Brain microvascular endothelial cell (primary cell): Measurements from ENCODE around the gene CABP5.

Experiments
- DNase-seq: peaks from one replicate; pipeline ENCODE4 v3.0.0-alpha.2; 2020
- H3K27ac ChIP-seq: fragments of 250-450 bp; sonication (Bioruptor Pico); 2 replicates; pipeline ENCODE4 v1.5.1; 2020; ENCODE audit warnings: mild to moderate bottlenecking, moderate library complexity
- H3K27me3 ChIP-seq: fragments of 250-450 bp; sonication (Bioruptor Pico); replicated peaks from 2 replicates; pipeline ENCODE4 v1.5.1; 2020; ENCODE audit warnings: mild to moderate bottlenecking
- H3K36me3 ChIP-seq: fragments of 250-450 bp; sonication (Bioruptor Pico); replicated peaks from 2 replicates; pipeline ENCODE4 v1.5.1; 2020; ENCODE audit warnings: mild to moderate bottlenecking
- H3K4me3 ChIP-seq: 2 replicates; pipeline ENCODE4 v1.5.1; 2011; ENCODE audit warnings: low read depth, mild to moderate bottlenecking, control low read depth, low read length, moderate library complexity
- CTCF ChIP-seq: IDR thresholded peaks from 2 replicates; pipeline ENCODE4 v1.5.1; 2011; ENCODE audit warnings: low read depth, mild to moderate bottlenecking, moderate library complexity, low read length, control low read depth, inconsistent platforms; ENCODE audit errors: missing control alignments
- in situ Hi-C: cut with HindIII; loops from 2 replicates; pipeline ENCODE4 v1.10.0; 2017; ENCODE audit warnings: low sequenced_read_pairs, low pct_ligation_motif_present

Gene CABP5

DNA sequence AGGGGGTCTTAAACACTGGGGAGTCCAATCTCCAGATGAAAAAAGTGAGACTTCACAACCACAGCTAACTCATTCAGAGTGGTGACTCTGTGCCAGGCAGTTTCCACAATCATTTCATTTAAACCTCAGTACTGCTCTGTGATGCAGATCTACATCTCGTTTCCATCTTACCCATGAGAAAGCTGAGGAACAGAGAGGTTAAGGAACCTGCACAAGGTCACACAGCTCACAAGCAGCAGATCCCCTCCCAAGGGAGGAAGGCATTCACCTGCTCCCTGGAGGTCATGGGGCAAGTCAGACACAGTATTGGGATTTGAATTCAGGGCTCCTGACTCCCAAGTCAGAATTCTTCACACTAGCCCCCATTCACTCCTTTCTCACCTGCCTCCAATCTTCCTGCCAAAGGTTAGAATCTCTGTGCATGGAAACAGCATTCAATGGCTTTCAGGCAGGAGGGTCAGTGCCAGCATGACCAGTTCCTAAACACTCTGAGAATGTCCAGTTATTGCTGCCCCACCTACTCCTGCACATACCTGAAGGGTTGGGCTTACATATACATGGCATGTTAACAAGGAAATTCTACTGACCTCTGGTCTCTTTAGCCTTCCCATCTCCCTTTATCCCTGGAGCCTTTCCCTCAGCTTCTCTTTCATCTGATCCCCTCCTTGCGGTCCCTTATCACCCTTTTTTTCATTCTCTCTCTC, 1.9 kb downstream of the CABP5 start:
- no peak overlapping the region for H3K27ac ChIP-seq
- in situ Hi-C loops: no loop called here
- no peak for DNase-seq
- no peak for TF ChIP-seq CTCF
- no peak overlapping the region for H3K4me3 ChIP-seq
- no peaks in the 10 kb centered on the region for H3K27me3 ChIP-seq
- H3K36me3 ChIP-seq: no peaks in the 10 kb centered on the region

DNA sequence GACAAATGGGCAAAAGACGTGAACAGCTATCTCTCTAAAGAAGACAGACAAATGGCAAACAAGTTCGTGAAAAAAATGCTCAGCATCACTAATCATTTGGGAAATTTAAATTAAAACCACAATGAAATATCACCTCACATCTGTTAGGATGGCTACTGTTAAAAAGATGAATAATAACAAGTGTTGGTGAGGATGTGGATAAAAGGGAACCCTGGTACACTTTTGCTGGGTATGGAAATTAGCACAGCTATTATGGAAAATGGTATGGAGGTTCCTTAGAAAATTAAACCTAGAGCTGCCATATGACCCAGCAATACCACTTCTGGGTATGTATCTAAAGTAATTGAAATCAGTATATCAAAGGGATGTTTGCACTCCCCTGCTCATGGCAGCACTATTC, 7.1 kb downstream of the CABP5 start:
- no peak overlapping the region for H3K27ac ChIP-seq
- no peaks in the 10 kb centered on the region for H3K36me3 ChIP-seq
- in situ Hi-C loops: no loop called here
- DNase-seq: no peak
- TF ChIP-seq CTCF: no peak
- no peaks in the 10 kb centered on the region for H3K27me3 ChIP-seq
- no peak overlapping the region for H3K4me3 ChIP-seq

DNA sequence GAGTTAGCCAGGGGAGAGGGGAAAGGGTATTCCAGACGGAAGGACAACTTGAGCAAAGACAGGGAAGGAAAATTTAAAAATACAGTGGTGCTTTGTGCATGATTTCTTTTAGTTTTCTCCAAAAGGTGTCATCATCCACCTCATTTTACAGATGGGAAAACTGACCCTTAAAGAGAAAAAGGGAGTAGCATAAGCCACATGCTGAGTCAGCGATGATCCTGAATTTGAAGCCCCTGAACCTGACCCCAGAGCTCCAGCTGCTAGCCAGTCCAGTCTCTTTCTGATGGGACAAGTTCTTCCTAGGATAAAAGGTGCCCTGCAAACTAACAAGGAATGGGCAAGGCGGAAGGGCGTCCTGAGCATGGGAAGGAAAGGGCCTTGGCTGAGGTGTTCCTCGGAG, 10.3 kb downstream of the CABP5 start:
- in situ Hi-C loops: no loop called here
- H3K27me3 ChIP-seq: no peaks in the 10 kb centered on the region
- no peak for TF ChIP-seq CTCF
- H3K27ac ChIP-seq: no peak overlapping the region
- no peaks in the 10 kb centered on the region for H3K36me3 ChIP-seq
- H3K4me3 ChIP-seq: no peak overlapping the region
- DNase-seq: no peak

DNA sequence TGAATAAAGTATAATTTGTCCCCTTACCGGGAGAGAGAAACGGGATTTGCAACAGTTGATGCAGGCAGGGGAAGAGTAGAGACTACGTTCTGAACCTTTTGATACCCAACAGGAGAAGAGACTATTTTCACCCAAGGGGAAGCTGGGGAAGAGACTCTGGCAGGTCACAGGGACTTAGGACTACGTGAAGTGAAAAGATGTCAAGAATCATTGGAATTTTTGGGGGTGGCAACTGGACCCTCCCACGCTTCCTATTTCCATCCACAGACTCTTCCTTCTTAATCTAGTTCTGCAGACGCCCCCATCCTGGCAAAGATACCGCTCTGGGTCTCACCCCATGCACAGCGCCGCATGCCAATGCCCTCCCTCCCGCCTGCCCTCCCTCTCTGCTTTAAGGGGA, 13.8 kb downstream of the CABP5 start:
- DNase-seq: no peak
- TF ChIP-seq CTCF: no peak
- Histone ChIP-seq H3K27ac (no peak overlapping the region), H3K4me3 (no peak overlapping the region), H3K36me3 (no peaks in the 10 kb centered on the region), H3K27me3 (no peaks in the 10 kb centered on the region)
- in situ Hi-C loops: no loop called here

DNA sequence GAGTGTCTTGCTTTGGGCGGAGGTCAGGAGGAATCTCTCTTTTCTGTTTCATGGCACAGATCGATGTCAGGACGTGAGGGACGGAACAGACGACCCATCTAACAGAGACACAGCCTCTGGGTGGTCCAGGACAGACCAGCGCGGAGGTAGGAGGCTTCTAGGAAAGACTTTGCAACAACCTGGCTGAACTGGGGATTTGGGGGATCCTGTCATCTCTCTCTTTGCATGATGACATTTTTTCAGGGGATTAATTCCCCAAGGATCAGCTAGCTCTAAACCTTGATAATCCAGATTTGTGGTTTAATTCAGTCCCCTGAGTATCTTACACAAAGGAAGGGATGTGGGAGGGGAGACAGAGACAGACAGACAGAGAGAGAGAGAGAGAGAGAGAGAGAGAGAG, 14.4 kb downstream of the CABP5 start:
- Histone ChIP-seq H3K27me3 (no peaks in the 10 kb centered on the region), H3K27ac (no peak overlapping the region), H3K36me3 (no peaks in the 10 kb centered on the region), H3K4me3 (no peak overlapping the region)
- in situ Hi-C loops: no loop called here
- TF ChIP-seq CTCF: no peak
- no peak for DNase-seq

GRCh38 chr19:48025480-48025879, 18.4 kb downstream of the CABP5 start:
- no peaks in the 10 kb centered on the region for H3K27me3 ChIP-seq
- no peak overlapping the region for H3K27ac ChIP-seq
- no peak overlapping the region for H3K4me3 ChIP-seq
- no peak for DNase-seq
- in situ Hi-C loops: no loop called here
- no peaks in the 10 kb centered on the region for H3K36me3 ChIP-seq
- TF ChIP-seq CTCF: no peak
